ENCODE results near the gene CENPW. TPM values are rescaled to one million over a fixed set of nuclear protein-coding genes. Genes with fewer than 3 reads are reported as not detected.

CENPW gene
- 8.2 and 15.0 TPM in 2 replicates for total RNA-seq (2012; rRNA removed)
- polyA plus RNA-seq (2012; rRNA removed) = 19.3 and 22.7 TPM in 2 replicates
- polyA plus RNA-seq (2012; cell fraction: cytosol; rRNA removed) = 4.2 and 41.4 TPM in 2 replicates
- 1.4 and 4.9 TPM in 2 replicates for polyA plus RNA-seq (2012; cell fraction: nucleus; rRNA removed; ENCODE audit: low replicate concordance)
- percentile 45 among the genes with signal in this experiment for Bru-seq, nascent RNA
- BruChase-seq, experiment 1, labeled RNA remaining after a 6-hour chase = percentile 37 among the genes with signal in this experiment
- percentile 37 among the genes with signal in this experiment for BruChase-seq, experiment 2, labeled RNA remaining after a 2-hour chase
- long read RNA-seq, transcript CENPW-203 (3 exons, 750 nt) = major isoform, 5 of 6 reads
- long read RNA-seq, partial matches to known transcripts = 1 of 6 reads
- long read RNA-seq, other reads (novel, unspliced or antisense) = 0 of 6 reads

DNA sequence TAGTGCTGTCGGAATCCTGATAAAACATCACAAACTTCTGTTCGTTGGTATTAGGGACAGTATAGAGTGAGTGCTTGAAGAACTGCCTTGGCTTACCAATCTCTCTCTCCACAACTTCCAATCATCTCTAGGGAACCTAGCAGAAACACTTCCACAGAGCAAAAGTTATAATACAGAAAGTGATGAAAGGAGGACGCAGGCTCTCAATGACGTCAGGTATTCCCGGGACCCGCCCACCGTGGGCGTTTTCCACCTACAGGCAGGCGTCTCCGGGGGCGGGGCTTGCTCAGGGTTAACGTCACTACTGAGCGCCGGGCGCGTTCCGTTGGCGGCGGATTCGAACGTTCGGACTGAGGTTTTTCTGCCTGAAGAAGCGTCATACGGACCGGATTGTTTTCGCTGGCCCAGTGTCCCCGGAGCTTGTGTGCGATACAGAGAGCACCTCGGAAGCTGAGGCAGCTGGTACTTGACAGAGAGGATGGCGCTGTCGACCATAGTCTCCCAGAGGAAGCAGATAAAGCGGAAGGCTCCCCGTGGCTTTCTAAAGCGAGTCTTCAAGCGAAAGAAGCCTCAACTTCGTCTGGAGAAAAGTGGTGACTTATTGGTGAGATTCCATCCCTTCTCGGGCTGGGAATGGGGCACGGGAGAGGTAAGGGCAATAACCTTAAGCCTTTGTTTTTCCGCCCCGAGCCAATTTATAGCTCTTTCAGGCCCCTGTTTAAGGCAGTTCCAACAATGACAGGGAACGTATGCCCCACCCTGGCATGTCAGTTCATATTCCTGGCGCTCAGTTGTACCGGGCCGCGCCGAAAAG lies at the start of gene CENPW:
TSS of gene CENPW (plus strand) at position 320 of the 814 bp plus-strand sequence. CDS start at position 479, 159 bp downstream.
- Histone ChIP-seq H3K4me1 (ENCODE audit: control insufficient read depth, insufficient read depth, low read length) (no peaks in the 10 kb centered on the region), H2BK20ac (ENCODE audit: low read depth, low read length) (no peak within 1 kb of the TSS), H4K8ac (ENCODE audit: low read depth in 2 of 2, low read length in 2 of 2) (peak within 1 kb of the TSS; percentile 48 to 84; a peak in 3 of 4 replicates), H3K9me3 (ENCODE audit: control insufficient read depth, insufficient read depth, low read length) (no peaks in the 10 kb centered on the region), H3K27ac (ENCODE audit: insufficient read depth, low read length) (no peak within 1 kb of the TSS; the same call in 1 of the 2 replicates), H4K91ac (ENCODE audit: insufficient read depth, low read depth, low read length) (peak within 1 kb of the TSS; percentile 34; the same call in 1 of the 2 replicates), H3K9ac (ENCODE audit: low read depth, low read length) (peak within 1 kb of the TSS; percentile 59), H3K4ac (ENCODE audit: low read depth, low read length) (no peak within 1 kb of the TSS; the same call in 1 of the 2 replicates), H3K23ac (ENCODE audit: low read depth, low read length) (no peak within 1 kb of the TSS), H3K4me2 (ENCODE audit: low read depth, low read length) (peak within 1 kb of the TSS; percentile 63), H4K20me1 (ENCODE audit: insufficient read depth, low read length) (no peaks in the 10 kb centered on the region), H3K18ac (ENCODE audit: low read depth, low read length) (no peak within 1 kb of the TSS), H2AK9ac (replicated peaks; ENCODE audit: low read depth, low read length, poor library complexity) (no peak within 1 kb of the TSS), H3K36me3 (ENCODE audit: control insufficient read depth, insufficient read depth, low read length) (no peaks in the 10 kb centered on the region), H2AFZ (replicated peaks; ENCODE audit: low read length, poor library complexity) (peak within 1 kb of the TSS; percentile 94), H3K27me3 (ENCODE audit: control insufficient read depth, insufficient read depth, low read length) (no peaks in the 10 kb centered on the region), H4K5ac (ENCODE audit: low read depth, low read length) (peak within 1 kb of the TSS; percentile 19; the same call in 1 of the 2 replicates), H3K56ac (ENCODE audit: extremely low read depth, insufficient read depth, low read length) (no peak within 1 kb of the TSS), H3K4me3 (ENCODE audit: insufficient read depth, low read depth, low read length) (peak within 1 kb of the TSS; percentile 83), H3K79me1 (ENCODE audit: low read depth in 1 of 2, low read length in 2 of 2) (peaks cover 11 to 15% of the 10 kb centered on the region in 2 experiments), H2BK15ac (ENCODE audit: low read depth, low read length) (no peak within 1 kb of the TSS), H2BK5ac (ENCODE audit: low read depth, low read length, poor library complexity, severe bottlenecking) (no peak within 1 kb of the TSS), H3K9me1 (ENCODE audit: insufficient read depth, low read length) (no peaks in the 10 kb centered on the region), H2AK5ac (ENCODE audit: low read depth, low read length) (no peak within 1 kb of the TSS), H2BK120ac (ENCODE audit: low read depth, low read length) (no peak within 1 kb of the TSS), H3K14ac (replicated peaks; ENCODE audit: low read depth, low read length) (peak within 1 kb of the TSS; percentile 11)
- ATAC-seq (ENCODE audit: low read depth) (peak; percentile 96), DNase-seq (peak; percentile 86)
- CTCF ChIA-PET = no interaction called here
- dilution Hi-C loops (cut with HindIII; ENCODE audit: low sequenced_read_pairs, unreplicated experiment) = no loop called here
- intact Hi-C loops (cut with micrococcal nuclease) = loop anchor here (5.0 to 10.0 kb wide), 2 partner anchors 308 to 345 kb away; no protein-coding TSS in a partner anchor
- WGBS, 2 experiments (ENCODE audit: extremely low coverage in 2 of 2, insufficient read length in 1 of 2) = 1% methylated on average over 28 of the region's 46 CpGs; no CpG with 5 or more reads in 1 of the 2 experiments
- in situ Hi-C loops (cut with MboI; ENCODE audit: low sequenced_read_pairs) = loop anchor here (25.0 kb wide), 1 partner anchor 303 kb away; no protein-coding TSS in a partner anchor
- POLR2A ChIA-PET (ENCODE audit: unreplicated experiment) = no interaction called here
- BruUV-seq (replicated peaks) = TSS peak; percentile 60
- TF ChIP-seq CHD1 (IDR thresholded peaks at IDR 0.05; ENCODE audit: low read depth, low read length) (no peak), BHLHE40 (IDR thresholded peaks at IDR 0.05; ENCODE audit: low read depth, low read length) (no peak), POLR2A (IDR thresholded peaks at IDR 0.05; ENCODE audit: low read depth, low read length) (peak; percentile 57; the same call in 1 of the 2 replicates), NFE2L2 (IDR thresholded peaks at IDR 0.05; ENCODE audit: low read depth, low read length) (0 out of 2 replicates have a peak, but pooled peaks have one; percentile 21), FOS (IDR thresholded peaks at IDR 0.05; ENCODE audit: low read depth, low read length) (no peak), RAD21 (IDR thresholded peaks at IDR 0.05; ENCODE audit: low read length) (no peak), MAZ (IDR thresholded peaks at IDR 0.05; ENCODE audit: borderline replicate concordance, low read depth, low read length) (peak; percentile 72; the same call in 1 of the 2 replicates), SMC3 (IDR thresholded peaks at IDR 0.05; ENCODE audit: low read depth, low read length) (no peak)
- TF ChIP-seq, protein P1, sequence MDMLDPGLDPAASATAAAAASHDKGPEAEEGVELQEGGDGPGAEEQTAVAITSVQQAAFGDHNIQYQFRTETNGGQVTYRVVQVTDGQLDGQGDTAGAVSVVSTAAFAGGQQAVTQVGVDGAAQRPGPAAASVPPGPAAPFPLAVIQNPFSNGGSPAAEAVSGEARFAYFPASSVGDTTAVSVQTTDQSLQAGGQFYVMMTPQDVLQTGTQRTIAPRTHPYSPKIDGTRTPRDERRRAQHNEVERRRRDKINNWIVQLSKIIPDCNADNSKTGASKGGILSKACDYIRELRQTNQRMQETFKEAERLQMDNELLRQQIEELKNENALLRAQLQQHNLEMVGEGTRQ (IDR thresholded peaks at IDR 0.05; ENCODE audit: low read depth, low read length) = no peak
- TF ChIP-seq, protein P2, sequence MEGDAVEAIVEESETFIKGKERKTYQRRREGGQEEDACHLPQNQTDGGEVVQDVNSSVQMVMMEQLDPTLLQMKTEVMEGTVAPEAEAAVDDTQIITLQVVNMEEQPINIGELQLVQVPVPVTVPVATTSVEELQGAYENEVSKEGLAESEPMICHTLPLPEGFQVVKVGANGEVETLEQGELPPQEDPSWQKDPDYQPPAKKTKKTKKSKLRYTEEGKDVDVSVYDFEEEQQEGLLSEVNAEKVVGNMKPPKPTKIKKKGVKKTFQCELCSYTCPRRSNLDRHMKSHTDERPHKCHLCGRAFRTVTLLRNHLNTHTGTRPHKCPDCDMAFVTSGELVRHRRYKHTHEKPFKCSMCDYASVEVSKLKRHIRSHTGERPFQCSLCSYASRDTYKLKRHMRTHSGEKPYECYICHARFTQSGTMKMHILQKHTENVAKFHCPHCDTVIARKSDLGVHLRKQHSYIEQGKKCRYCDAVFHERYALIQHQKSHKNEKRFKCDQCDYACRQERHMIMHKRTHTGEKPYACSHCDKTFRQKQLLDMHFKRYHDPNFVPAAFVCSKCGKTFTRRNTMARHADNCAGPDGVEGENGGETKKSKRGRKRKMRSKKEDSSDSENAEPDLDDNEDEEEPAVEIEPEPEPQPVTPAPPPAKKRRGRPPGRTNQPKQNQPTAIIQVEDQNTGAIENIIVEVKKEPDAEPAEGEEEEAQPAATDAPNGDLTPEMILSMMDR (conservative IDR thresholded peaks at IDR 0.05; ENCODE audit: low read depth, low read length) = no peak
- TF ChIP-seq, protein P3, sequence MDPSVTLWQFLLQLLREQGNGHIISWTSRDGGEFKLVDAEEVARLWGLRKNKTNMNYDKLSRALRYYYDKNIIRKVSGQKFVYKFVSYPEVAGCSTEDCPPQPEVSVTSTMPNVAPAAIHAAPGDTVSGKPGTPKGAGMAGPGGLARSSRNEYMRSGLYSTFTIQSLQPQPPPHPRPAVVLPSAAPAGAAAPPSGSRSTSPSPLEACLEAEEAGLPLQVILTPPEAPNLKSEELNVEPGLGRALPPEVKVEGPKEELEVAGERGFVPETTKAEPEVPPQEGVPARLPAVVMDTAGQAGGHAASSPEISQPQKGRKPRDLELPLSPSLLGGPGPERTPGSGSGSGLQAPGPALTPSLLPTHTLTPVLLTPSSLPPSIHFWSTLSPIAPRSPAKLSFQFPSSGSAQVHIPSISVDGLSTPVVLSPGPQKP (IDR thresholded peaks at IDR 0.05; ENCODE audit: borderline replicate concordance, low read depth, low read length) = no peak

Data from IMR-90 (cell line).